CD4-positive, alpha-beta T cell treated with Interleukin-17A for 1 hour (primary cell): ENCODE results near the gene ZNF121.

Experiments
- DNase-seq: peaks from one replicate; pipeline ENCODE4 v3.0.0-alpha.2; 2020

Gene ZNF121

DNA sequence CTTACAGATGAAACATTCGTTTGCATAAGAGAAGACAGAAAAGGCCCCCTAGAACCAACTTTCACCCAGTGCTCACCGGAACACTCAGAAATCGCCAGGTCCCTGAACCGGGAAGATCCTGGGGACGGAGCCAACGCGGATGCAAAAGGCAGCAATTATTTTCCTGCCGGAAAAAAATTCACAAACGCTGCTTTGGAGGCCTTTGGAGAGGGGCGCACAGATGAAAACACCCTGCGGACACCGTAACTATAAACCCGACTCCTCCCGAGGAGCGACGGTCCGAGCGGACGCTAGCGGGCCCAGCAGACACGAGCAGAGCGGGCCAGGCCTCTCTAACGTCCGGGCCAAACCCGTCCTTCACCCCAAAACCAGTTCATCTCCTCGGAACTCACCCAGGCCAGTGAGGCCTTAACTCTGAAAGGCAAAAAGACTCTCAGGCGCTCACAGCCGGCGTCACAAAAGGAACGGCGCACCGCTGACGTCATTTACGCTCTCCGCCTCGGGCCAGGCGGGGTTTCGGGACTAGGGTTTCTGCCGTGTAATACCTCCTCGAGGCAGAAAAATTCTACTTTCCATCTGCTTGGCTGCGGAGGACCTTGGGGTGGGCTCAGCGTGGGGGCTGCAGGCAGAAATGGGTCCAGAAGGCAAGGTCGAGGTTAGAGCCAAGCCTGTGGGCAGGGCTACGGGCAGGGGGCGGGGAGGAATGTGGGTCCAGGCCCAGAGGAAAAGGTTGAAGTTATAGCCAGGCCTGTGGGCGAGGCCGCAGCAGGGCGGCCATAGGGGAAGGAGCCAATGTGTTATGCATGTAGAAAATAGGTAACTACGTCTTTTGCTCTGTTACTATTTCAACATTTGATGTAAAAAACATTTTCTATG lies 45.9 kb downstream of the ZNF121 start, which contains the start of gene ZNF426:
Gene ZNF426, minus strand, starts transcription at position 463 of the 876 bp plus-strand sequence. CDS start 2,413 bp downstream, outside the sequence.
- DNase-seq, result peak; percentile 88

DNA sequence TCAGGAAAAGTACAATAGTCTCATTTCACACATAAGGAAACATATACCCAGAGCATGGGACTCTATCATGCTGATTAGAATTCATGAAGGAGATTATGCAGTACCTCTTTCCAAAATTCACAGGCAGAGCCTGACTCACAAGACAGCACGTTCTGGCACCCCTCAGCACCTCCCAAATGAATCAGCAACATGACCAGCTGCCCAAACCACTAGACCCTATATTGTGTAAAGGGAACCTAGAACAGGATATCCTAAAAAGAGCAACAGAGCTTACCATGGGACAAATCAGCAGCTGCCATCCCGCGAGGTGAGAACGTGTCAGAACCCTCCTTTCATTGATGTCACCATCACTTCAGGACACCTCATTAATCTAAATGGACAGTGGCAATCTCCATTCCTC lies 48.4 kb downstream of the ZNF121 start:
- no peak for DNase-seq

DNA sequence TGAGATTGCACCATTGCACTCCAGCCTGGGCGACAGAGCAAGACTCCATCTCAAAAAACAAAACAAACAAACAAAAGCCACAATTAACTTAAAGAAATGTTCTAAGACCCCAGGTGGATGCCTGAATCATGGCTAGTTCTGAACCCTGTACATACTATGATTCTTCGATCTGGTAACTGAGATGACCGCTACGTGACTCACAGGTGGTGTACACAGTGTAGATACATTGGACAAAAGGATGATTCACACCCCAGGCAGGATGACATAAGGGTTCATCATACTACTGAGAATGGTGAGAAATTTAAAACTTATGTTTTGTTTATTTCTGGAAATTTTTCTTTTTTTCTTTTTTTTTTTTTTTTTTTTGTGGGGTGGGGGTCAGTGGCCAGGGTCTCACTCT lies 52.4 kb downstream of the ZNF121 start:
- DNase-seq, result no peak

DNA sequence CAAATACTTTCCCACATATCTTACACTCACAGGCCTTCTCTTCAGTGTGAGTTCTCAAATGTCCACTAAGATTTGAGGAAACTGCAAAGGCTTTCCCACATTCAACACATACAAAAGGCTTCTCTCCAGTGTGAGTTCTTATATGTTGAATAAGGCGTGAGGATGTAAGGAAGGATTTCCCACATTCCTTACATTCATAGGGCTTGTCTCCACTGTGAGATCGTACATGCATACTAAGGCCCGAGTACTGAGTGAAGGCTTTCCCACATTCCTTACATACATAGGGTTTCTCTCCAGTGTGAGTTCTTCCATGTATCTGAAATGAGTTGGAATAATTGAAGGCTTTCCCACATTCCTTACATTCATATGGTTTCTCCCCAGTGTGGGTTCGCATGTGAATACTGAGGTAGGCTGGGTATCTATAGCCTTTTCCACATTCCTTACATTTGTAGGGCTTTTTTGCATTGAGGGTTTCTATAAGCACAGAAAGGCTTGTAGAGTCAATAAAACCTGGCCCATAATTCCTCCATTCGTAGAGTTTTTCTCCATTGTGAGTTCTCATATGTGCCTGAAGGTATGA lies 55.5 kb downstream of the ZNF121 start:
- no peak for DNase-seq

DNA sequence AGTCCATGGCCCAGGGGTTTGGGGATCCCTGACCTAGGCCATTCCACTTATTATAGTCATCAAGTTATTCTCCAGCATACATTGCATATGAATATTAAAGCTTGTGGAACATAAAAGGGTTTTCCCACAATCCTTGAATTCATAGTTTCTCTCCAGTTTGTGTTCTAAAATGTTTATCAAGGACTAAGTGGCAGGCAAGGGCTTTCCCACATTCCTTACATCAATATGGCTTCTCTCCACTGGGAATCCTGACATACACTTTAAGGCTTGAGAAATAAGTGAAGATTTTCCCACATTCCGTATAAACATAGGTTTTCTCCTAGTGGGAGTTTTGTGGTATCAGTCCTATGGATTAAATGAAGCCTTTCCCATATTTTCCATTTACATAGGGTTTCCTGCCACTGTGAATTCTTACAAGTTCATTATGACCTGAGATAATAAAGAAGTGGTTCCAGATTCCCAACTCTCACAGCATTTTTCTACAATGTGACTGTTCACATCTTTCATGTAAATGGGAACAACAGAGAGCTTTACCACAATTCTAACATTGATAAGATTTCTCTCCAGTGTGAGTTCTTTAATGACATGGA lies 60.3 kb downstream of the ZNF121 start:
- no peak for DNase-seq
